SIG-M5 treated with dmso at 0.1 percent for 504 hours (cell line): ENCODE results near the gene ADAMTS12.
"Not testable (repeated sequence)": the region's sequence is repeated elsewhere in the genome, so short reads cannot be mapped to it uniquely, and the experiment has no call there.

Source experiments
- DNase-seq: peaks from one replicate; lab custom pipeline; 2025; ENCODE audit not compliant: unreplicated experiment; lab: John Stamatoyannopoulos, UW

The ADAMTS12 gene

DNA sequence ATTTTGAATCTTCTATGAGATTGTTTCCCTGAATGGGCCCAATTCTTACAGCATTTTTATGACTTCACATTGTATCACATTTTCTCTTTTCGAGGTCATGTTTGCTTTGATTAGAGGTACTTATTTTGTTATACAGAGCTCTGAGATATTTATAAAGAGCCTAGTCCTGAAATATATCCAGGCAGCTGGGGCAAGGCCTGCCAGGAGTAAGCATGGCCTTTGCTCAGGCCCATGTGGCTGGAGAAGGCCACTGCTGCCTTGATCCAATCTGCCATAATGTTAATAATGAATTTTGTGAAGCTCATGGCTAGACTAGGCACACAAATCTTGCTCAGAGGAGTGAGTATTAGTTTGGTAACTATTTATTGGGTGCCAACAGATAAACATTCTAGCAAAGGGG is 355.0 kb downstream of the ADAMTS12 start:
- no peak for DNase-seq

DNA sequence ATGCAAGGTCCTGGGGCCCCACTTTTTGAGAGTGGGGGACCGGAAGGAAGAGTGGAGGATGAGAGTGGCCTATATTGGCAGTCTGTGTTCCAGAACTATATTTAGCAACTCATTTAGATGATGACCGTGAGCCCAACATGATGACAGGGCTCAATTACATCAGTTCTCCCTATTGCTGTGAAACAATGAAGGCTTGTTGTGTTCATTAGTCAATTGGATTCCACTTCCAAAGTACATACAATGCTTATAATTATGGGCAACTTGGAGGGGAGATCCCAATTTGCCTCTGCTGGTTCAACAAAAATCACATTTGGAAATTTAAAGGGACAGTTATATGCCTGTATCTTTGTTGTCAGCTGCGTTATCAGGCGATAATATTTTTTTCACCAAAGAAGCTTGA is 360.0 kb downstream of the ADAMTS12 start:
- no peak for DNase-seq

DNA sequence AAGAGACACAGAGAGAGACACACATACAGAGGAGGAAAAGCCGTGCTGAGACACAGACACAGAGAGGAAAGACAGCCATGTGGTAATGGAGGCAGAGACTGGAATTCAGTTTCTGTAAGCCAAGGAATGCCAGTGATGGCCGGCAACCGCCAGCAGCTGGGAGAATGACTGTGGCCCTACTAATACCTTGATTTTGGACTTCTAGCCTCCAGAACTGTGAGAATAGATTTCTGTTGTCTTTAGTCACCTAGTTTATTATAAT is 360.8 kb downstream of the ADAMTS12 start:
- no peak for DNase-seq

DNA sequence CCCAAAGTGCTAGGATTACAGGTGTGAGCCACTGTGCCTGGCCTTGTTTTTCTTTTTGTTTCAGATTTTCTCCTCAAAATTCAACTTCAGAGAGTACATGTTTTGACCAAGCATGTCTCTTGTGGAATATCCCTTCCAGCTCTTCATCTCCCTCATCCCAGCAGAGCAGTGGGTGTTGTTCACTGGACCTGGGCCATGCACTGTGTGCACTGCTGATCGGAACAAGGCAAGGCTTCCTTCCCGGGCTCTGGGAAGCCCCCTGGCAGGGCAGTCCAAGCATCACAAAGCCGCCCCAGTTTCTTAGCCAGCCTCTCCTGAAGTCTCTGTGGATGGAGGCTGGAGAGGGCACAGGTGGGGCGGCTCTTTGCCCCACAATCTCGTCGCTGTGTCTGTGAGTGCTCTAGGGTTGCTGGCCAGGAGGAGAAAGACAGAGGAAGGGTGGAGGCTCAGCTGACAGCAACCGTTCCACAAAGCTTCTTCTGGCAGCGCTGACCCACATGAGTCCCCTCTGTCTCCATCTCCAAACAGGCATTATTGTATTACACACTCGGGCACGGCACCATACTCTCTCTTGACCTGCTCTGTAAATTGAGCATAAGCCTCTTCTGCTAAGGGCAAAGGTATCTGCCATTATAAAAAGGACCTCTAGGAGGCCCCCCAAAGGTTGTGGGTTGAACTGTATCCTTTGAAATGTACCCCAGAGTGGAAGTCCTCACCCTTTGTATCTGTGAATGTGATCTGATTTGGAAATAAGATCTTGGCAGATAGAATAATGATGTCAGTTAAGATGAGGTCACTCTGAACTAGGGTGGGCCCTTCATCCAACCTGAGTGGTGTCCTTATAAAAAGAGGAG is 361.4 kb downstream of the ADAMTS12 start:
- no peak for DNase-seq

DNA sequence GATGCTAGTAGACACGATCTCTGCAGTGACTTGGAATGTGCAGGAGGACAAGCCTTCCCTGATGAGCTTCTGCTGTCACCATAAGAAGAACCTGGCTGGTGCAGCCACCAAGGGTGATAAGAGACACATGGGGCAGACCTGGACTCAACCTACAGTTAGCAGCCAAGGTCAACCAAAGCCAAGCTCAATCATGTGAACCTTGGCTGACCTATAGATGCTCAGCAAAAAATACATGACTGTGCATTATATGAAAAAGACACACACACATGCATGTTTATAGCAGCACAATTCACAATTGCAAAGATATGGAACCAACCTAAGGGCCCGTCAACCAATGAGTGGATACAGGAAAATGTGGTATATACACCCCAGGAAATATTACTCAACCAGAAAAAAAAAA is 364.1 kb downstream of the ADAMTS12 start:
- no peak for DNase-seq

DNA sequence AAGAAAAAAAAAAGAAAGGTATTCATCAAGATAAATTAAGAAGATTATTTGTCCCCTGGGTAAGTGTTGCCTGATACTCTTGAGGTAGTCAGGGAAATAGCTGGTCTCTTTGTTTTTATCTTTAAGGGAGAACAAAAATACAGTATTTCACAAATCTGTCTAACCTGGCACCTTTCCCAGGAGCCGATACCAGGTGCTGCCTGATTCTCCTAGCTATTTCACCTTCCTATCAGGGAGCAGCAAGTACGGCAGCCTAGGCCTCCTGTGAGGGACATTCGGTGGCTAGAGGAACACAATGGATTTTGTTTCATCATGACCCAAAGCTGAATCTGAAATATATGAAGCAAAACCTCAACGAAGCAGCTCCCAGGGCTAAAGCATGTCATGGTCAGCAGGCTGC is 365.0 kb downstream of the ADAMTS12 start:
- DNase-seq: no peak

DNA sequence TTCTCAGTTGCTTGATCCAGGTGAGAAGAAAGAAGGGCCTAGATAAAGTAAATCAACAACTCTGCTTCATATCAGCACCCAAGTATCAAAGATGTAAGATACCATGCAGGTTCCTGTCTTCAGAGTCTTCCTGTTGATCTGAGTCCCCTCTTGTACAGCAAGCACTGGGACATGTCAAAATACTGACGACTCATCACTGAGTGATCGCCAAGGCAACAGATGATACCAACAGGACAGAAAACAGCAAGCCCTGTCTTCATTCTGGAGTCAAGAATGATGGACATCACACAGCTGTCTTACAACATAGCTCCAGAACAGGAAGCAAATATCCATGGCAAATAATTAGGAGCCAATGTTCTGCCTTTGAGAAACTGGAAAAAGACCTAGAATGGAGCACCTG is 367.3 kb downstream of the ADAMTS12 start:
- no peak for DNase-seq

DNA sequence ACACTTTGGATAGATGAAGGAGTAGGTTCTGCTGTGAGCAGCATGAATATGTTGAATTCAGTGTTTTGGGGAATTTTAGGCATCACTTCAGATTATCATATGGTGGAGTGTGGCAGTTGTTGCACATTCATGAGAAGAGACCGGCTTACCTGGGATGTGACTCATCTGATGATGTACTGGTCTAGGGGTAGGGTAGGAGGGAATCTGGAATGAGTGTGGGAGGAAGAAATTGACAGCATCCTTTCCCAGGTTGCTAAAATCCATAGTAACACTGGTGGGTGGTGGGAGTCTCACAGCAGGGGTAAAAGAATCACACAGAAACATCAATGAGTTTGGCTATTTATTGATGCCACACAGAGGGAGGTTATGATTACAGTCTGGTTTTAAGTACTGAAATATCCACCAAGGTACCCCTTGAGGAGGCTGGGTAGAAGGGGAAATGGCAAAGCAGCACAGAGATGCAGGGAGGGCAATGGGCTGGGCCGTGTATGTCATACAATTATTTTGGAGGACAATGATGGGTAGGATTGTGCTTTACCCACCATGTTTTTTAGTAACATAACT is 368.5 kb downstream of the ADAMTS12 start:
- DNase-seq: no peak

DNA sequence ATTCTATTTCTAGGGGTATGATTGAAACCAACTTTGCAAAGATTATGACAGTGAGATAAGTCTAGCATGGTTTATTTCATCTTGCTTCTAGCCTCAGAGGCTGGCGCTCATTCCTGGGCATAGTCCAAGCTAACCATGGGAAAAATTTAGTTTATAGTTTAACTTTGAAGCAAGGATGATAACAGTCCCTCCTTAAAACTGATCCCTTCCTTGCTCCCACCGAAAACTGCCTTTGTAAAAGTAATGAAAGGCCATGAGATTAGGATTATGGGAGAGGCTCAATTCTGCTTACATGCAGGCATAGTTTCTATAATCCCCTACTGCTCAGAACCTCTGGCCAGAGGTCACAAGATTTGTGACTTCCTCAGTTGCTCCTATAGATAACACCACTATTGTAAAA is 375.4 kb downstream of the ADAMTS12 start:
- no peak for DNase-seq

DNA sequence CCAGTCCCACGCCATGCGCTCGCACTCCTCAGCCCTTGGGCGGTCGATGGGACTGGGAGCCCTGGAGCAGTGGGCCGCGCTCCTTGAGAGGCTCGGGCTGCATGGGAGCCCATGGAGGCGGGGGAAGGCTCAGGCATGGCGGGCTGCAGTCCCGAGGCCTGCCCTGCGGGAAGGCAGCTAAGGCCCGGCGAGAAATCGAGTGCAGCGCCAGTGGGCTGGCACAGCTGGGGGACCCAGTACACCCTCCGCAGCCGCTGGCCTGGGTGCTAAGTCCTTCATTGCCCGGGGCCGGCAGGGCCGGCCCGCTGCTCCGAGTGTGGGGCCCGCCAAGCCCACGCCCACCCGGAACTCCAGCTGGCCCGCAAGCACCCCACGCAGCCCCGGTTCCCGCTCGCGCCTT is 376.4 kb downstream of the ADAMTS12 start:
- not testable (repeated sequence) for DNase-seq

DNA sequence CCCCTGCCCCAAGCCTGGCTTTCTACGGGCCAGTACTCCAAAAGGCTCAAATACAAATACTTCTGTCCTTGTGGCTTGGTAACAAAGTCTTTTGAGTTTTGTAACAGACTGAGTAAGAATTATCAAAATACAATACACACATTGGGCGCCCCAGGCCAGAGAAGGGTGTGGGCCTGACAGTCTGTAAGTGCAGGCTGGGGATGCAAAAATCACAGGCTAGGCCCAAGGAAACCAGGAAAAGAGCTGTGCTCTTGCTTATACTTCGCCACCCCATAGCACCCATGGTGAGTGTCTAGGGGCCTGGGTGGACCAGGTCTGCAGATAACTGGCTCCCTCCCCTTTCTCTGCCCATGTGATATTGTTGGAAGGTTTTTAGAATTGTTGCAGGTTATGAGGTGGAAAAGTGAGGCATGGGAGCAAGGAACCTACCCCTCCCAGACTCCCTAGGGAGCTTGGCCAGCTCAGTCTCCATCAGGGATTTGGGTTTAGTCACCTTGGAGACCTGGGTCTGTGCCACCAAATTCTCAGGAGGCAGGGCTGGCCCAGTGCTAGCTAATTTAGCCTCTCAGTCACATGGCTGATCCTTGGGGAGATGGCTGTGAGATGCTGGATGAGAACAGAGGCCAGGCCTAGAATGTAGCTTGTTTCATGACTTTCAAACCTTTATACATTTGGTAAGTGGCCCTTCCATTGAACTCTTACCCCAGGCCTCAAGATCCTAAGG is 378.2 kb downstream of the ADAMTS12 start:
- DNase-seq: no peak

DNA sequence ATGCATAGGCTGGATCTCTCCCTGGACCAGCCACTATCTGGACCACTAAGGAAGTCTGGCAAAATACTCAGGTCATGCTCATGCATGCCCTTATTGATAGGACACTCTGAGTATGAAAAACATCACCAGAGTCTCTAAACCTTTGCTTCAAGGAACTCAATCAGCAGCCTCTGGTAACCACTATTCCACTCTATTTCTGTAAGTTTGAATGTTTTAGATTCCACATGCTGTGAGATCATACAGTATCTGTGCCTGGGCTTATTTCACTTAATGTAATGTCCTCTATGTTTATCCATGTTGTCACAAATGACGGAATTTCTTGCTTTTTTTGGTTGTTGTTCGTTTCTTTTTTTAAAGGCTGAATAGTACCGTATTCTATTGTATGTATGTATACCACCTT is 382.8 kb downstream of the ADAMTS12 start:
- no peak for DNase-seq

DNA sequence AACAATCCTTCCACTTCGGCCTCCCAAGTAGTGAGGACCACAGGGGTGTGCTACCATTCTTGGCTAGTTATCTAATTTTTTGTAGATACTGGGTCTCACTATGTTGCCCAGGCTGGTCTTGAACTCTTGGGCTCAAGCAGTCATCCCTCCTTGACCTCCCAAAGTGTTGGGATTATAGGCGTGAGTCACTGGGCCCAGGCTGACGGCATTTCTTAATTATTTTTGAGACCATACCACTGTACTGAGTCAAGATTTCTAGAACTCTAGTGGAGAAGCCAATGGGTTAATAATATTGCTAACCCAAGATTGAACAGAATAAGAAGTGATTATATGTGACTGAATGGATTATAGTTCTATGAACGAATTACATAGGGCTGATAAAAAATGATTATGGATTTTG is 384.4 kb downstream of the ADAMTS12 start:
- no peak for DNase-seq

DNA sequence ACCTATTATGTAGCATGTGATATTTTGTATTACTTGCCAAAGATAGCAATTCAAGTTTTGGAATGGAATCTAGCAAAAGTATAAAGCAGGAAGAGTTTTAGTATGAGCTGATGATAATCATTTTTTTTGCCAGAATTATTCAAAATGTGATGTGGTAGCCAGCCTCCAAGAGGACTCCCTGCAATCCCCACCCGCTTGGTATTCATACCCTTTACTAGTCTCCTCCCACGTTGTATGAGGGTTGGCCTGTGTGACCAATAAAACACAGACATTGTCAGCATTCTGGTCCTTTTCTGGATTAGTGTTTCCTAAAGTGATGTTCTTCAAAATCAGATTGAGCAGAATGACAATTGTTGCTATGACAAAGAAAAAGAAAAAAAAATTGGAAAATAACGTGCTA is 387.2 kb downstream of the ADAMTS12 start:
- no peak for DNase-seq

DNA sequence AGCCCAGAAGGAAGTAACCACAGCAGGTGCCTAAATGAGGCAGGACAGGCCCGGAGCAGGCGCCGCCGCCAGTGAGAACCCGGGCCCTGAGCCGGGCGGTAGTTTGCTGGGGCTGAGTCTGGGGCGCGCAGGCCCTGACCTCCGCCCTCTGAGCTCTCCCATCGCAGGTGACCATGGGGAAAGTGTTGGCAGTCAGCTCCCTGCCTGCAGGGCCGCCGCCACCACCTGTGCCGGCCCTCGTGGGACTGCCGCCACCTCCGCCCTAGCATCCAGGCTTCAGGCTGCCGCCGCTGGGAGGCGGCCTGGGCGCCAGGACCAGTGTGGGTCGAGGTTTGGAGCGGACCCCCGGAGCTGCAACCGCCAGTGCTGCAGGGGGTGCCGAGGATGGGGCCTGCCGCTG is 389.9 kb downstream of the ADAMTS12 start:
- DNase-seq: no peak

DNA sequence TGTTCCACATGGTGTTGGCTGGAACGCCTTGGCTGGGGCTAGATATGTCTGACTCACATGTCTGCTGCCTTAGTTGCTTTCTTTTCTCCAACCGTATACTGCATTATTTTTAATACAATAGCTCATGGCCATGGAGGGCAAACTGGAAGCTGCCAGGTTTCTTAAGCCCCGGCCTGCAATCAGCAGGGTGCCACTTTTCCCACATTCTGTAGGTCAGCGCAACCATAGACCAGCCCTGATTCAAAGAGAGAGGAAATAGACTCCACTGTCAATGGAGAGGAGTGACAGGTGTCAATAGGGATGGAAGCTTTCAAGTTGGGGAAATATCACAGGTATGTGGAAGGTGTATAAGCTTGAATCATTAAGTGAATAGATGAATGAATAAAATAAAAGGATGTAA is 390.5 kb downstream of the ADAMTS12 start:
- DNase-seq: no peak

DNA sequence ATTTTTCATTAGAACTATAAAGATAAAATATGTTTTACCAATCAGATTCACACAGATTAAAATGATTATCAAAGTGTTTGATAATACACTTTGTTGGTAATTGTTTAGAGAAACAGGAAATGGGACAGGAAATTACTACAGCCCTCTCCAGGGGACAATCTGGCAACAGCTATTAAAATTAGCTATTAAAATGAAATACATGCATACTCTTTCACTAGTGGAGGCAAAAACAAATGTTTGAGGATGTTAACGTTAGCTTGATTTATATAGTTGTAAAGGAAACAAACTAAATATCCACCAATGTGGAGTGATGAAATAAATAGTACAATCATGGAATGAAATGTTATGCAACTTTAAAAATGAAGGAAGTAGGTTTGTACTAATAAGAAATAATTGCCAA is 397.3 kb downstream of the ADAMTS12 start:
- DNase-seq: no peak

DNA sequence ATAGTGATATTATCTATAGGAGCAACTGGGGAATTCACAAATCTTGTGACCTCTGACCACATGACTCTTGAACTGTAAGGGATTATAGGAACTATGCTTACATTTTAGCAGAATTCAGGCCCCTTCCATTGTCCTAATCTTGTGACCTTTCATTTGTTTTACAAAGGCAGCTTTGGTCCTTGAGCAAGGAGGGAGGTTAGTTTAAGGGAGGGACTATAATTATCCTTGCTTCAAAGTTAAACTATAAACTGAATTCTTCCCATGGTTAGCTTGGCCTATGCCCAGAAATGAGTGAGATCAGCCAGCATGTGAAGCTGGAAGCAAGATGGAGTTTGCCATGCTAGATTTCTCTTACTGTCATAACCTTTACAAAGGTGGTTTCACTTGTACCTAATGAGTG is 399.8 kb downstream of the ADAMTS12 start:
- DNase-seq: no peak

DNA sequence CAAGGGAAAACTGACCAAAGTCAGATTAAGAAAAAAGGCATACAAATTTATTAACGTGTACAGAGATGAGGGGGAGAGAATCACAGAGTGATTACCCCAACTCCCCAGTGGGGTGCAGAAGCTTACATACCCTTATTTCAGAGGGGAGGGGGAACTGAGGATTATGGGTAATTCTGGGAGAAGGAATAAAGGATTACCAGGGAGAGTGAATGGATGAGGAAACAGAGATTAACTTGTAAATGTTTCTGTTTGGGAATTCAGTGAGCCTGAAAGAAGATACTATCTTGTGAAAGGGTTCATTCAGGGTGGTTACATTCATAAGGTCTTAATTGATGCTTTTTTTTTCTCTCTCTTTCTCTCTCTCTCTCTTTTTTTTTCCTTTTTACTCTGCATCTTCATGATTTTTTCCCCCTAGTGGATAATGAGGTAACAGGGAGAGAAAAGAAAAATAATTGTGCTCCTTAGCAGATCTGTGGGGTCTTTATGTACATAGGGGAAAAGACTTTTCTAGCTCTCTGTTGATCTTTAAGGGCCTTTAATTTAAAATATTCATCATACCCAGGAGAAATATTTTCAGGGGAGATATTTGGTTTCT is 401.6 kb downstream of the ADAMTS12 start:
- DNase-seq: no peak

DNA sequence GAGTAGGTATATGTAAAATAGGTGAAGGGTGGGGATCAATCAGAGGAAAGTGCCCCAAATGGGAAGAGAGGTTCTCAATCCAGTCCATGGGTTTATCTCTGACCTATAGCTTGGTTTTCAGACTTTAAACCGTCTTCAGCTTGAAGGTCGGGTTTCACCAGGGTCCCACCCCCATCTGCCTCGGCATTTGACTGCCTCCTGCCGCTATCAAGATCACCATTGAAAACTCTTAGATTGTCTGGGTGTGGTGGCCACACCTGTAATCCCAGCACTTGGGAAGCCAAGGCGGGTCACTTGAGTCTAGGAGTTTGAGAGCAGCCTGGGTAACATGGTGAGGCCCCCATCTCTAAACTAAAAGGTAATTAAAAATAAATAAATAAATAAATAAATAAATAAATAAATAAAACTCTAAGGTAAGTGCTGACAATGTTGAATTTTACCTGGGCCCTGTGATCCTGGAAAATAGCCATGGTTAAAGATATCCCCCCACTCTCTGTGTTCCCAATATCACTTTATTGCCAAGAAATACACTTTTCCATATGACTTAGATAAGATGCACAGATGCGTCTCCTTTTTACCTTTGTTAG is 402.2 kb downstream of the ADAMTS12 start:
- no peak for DNase-seq

DNA sequence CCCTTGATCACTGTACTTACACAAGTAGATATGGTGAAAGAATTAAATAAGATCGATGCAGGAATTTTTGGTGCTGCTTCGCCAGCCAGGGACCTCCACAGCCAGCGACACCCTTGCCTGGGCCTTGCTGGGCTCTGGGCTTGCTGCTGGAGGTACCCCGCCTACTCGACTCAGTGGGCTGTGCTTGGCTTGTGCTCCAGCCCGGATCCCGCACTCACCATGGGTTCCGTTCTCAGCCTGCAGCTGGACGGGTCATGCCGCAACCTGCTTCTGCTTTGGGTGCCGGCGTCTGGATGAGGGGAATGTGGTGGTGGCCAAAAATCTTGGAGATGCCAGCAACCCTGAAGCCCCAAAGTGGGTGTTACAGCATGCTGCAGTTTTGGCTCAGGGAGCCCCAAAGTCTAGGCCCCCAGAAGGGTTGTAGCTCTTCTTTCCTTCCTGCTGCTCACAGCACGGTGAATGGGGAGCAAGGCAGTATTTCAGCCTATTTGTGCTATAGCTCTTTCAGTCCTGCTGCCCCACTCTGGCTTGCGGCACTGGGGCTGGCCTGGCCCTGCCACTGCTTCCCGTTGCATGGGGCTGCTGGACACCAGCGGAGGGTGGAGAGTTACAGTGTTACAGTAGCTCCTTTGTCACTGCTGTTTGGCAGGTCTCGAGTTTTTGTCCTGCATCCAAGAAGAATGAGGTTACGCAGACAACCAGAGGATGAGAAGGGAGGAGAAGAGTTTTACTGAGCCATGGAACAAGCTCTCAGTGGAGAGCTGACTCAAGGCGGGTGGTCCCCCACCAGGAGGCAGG is 403.0 kb downstream of the ADAMTS12 start:
- no peak for DNase-seq
